ENCODE data around the gene GGA3. TPM values are rescaled to one million over a fixed set of nuclear protein-coding genes. Genes with fewer than 3 reads are reported as not detected.

Gene GGA3
- total RNA-seq, 1 experiment from 2014 or later = 58.3 TPM

DNA sequence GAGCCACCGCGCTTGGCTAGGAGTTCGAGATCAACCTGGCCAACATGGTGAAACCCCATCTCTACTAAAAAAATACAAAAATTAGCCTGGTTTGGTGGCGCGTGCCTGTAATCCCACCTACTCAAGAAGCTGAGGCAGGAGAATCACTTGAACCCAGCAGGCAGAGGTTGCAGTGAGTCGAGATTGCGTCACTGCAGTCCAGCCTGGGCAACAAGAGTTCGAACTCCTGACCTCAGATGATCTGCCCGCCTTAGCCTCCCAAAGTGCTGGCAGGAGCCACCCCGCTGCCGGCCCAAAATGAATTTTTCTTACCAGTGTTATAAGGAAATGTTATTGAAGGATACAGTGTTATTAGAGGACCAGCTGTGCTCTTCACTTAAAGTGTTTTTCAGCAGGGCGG lies 53.6 kb downstream of the GGA3 start:
- POLR2A ChIA-PET = no interaction called here
- TF ChIP-seq EZH2 (IDR thresholded peaks at IDR 0.05) (no peak), YY1 (IDR thresholded peaks at IDR 0.05; ENCODE audit: extremely low read depth, insufficient replicate concordance, low read depth, low read length) (no peak), RAD21 (IDR thresholded peaks at IDR 0.05; ENCODE audit: low read depth) (no peak), EZH2phosphoT487 (IDR thresholded peaks at IDR 0.05; ENCODE audit: borderline replicate concordance) (no peak), SRF (IDR thresholded peaks at IDR 0.05; ENCODE audit: low read depth) (no peak), CBX3 (IDR thresholded peaks at IDR 0.05; ENCODE audit: low read depth) (no peak), ZFX (IDR thresholded peaks at IDR 0.05) (no peak), SP1 (IDR thresholded peaks at IDR 0.05; ENCODE audit: low read depth) (no peak), POLR2A (IDR thresholded peaks at IDR 0.05; ENCODE audit: borderline replicate concordance, extremely low read depth, insufficient read depth, insufficient read length) (no peak), SIN3A (IDR thresholded peaks at IDR 0.05; ENCODE audit: low read depth) (no peak), CEBPB (IDR thresholded peaks at IDR 0.05; ENCODE audit: low read depth) (no peak), JUND (IDR thresholded peaks at IDR 0.05) (no peak), TCF7L2 (IDR thresholded peaks at IDR 0.05; ENCODE audit: borderline replicate concordance, extremely low read depth, insufficient read depth, insufficient read length) (no peak), ZNF274 (IDR thresholded peaks at IDR 0.05; ENCODE audit: low read depth, low read length) (no peak)
- TF ChIP-seq, protein P1, sequence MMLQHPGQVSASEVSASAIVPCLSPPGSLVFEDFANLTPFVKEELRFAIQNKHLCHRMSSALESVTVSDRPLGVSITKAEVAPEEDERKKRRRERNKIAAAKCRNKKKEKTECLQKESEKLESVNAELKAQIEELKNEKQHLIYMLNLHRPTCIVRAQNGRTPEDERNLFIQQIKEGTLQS (IDR thresholded peaks at IDR 0.05) = no peak
- TF ChIP-seq, protein P2, sequence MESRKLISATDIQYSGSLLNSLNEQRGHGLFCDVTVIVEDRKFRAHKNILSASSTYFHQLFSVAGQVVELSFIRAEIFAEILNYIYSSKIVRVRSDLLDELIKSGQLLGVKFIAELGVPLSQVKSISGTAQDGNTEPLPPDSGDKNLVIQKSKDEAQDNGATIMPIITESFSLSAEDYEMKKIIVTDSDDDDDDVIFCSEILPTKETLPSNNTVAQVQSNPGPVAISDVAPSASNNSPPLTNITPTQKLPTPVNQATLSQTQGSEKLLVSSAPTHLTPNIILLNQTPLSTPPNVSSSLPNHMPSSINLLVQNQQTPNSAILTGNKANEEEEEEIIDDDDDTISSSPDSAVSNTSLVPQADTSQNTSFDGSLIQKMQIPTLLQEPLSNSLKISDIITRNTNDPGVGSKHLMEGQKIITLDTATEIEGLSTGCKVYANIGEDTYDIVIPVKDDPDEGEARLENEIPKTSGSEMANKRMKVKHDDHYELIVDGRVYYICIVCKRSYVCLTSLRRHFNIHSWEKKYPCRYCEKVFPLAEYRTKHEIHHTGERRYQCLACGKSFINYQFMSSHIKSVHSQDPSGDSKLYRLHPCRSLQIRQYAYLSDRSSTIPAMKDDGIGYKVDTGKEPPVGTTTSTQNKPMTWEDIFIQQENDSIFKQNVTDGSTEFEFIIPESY (IDR thresholded peaks at IDR 0.05; ENCODE audit: extremely low read depth, insufficient replicate concordance, low read length) = no peak
- TF ChIP-seq, protein P3, sequence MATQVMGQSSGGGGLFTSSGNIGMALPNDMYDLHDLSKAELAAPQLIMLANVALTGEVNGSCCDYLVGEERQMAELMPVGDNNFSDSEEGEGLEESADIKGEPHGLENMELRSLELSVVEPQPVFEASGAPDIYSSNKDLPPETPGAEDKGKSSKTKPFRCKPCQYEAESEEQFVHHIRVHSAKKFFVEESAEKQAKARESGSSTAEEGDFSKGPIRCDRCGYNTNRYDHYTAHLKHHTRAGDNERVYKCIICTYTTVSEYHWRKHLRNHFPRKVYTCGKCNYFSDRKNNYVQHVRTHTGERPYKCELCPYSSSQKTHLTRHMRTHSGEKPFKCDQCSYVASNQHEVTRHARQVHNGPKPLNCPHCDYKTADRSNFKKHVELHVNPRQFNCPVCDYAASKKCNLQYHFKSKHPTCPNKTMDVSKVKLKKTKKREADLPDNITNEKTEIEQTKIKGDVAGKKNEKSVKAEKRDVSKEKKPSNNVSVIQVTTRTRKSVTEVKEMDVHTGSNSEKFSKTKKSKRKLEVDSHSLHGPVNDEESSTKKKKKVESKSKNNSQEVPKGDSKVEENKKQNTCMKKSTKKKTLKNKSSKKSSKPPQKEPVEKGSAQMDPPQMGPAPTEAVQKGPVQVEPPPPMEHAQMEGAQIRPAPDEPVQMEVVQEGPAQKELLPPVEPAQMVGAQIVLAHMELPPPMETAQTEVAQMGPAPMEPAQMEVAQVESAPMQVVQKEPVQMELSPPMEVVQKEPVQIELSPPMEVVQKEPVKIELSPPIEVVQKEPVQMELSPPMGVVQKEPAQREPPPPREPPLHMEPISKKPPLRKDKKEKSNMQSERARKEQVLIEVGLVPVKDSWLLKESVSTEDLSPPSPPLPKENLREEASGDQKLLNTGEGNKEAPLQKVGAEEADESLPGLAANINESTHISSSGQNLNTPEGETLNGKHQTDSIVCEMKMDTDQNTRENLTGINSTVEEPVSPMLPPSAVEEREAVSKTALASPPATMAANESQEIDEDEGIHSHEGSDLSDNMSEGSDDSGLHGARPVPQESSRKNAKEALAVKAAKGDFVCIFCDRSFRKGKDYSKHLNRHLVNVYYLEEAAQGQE (IDR thresholded peaks at IDR 0.05; ENCODE audit: low read depth) = no peak
- TF ChIP-seq, protein P4, sequence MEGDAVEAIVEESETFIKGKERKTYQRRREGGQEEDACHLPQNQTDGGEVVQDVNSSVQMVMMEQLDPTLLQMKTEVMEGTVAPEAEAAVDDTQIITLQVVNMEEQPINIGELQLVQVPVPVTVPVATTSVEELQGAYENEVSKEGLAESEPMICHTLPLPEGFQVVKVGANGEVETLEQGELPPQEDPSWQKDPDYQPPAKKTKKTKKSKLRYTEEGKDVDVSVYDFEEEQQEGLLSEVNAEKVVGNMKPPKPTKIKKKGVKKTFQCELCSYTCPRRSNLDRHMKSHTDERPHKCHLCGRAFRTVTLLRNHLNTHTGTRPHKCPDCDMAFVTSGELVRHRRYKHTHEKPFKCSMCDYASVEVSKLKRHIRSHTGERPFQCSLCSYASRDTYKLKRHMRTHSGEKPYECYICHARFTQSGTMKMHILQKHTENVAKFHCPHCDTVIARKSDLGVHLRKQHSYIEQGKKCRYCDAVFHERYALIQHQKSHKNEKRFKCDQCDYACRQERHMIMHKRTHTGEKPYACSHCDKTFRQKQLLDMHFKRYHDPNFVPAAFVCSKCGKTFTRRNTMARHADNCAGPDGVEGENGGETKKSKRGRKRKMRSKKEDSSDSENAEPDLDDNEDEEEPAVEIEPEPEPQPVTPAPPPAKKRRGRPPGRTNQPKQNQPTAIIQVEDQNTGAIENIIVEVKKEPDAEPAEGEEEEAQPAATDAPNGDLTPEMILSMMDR (IDR thresholded peaks at IDR 0.05 in 2 of 3, conservative IDR thresholded peaks at IDR 0.05 in 1 of 3; ENCODE audit: borderline replicate concordance in 1 of 3, insufficient read depth in 1 of 3, low read depth in 2 of 3, low read length in 2 of 3) = no peak
- intact Hi-C loops (cut with micrococcal nuclease) = no loop called here
- H3K4me3 ChIP-seq (replicated peaks in 1 of 2; ENCODE audit: low read depth in 1 of 2, low read length in 2 of 2) = no peak overlapping the region
- DNase-seq (ENCODE audit: low read depth, low spot score) (no peak), ATAC-seq (no peak)
- no peaks in the 10 kb centered on the region for H4K20me1 ChIP-seq (ENCODE audit: insufficient read depth)
- RAD21 ChIA-PET (ENCODE audit: low non-redundant PET in 1 of 2, low total read pairs in 2 of 2, uncharacterized antibody in 2 of 2, unreplicated experiment in 2 of 2) = no interaction called here
- H3K9ac ChIP-seq (ENCODE audit: low read length) = no peak overlapping the region
- BruUV-seq (replicated peaks) = no TSS peak
- peaks cover 11 to 19% of the 10 kb centered on the region in 2 experiments for H3K4me1 ChIP-seq (ENCODE audit: control insufficient read depth in 1 of 2, insufficient read depth in 2 of 2, low read length in 2 of 2)
- CTCF ChIA-PET = interaction anchor here (0.7 kb wide), 1 partner anchor 449 kb away, joined by 3 read pairs; no protein-coding TSS in a partner anchor
- no peak overlapping the region for H3K4me2 ChIP-seq (ENCODE audit: low read length)
- H3K27me3 ChIP-seq (ENCODE audit: insufficient read depth, low read length) = no peaks in the 10 kb centered on the region
- peaks cover 31 to 35% of the 10 kb centered on the region in 2 experiments for H3K36me3 ChIP-seq (ENCODE audit: control insufficient read depth in 1 of 2, insufficient read depth in 2 of 2, low read length in 2 of 2)
- no peaks in the 10 kb centered on the region for H3K9me3 ChIP-seq (ENCODE audit: control insufficient read depth in 1 of 2, insufficient read depth in 1 of 2, low read depth in 1 of 2, low read length in 2 of 2)
- no peaks in the 10 kb centered on the region for H3K9me2 ChIP-seq (ENCODE audit: insufficient read depth)
- H2AFZ ChIP-seq (ENCODE audit: low read depth, low read length, poor library complexity, severe bottlenecking) = no peak overlapping the region
- no peak overlapping the region for H3K27ac ChIP-seq (ENCODE audit: low read depth, low read length)
- H3K79me2 ChIP-seq (ENCODE audit: insufficient read depth, low read length) = peaks cover 78% of the 10 kb centered on the region
